HG03039 (cell line): Measurements from ENCODE around the gene ARHGAP1.

Experiments used
- ATAC-seq: cut with Tn5 transposase; IDR thresholded peaks from one replicate; pipeline ENCODE4 v1.9.1; 2021; ENCODE audit warnings: mild to moderate bottlenecking, moderate library complexity; ENCODE audit not compliant: unreplicated experiment

Gene ARHGAP1

GRCh38 chr11:46700241-46701077, at the start of gene ARHGAP1, which contains the start of gene ZNF408:
Gene ARHGAP1, minus strand, starts transcription at chr11:46700619. Its CDS starts 4,512 bp downstream, at chr11:46696107.
Gene ZNF408, plus strand, starts transcription at chr11:46701031. Its CDS starts 17 bp downstream, at chr11:46701048.
- ATAC-seq = peak; percentile 84

- no peak for ATAC-seq
These were observed 46.7 kb upstream of the ARHGAP1 start for GRCh38 chr11:46747150-46747549.

- ATAC-seq = no peak
These were observed 45.6 kb upstream of the ARHGAP1 start for GRCh38 chr11:46745995-46746394.

GRCh38 chr11:46745328-46745727, 44.9 kb upstream of the ARHGAP1 start:
- no peak for ATAC-seq

GRCh38 chr11:46743693-46744339, 43.4 kb upstream of the ARHGAP1 start:
- ATAC-seq = no peak

GRCh38 chr11:46743043-46743442, 42.6 kb upstream of the ARHGAP1 start:
- no peak for ATAC-seq

- ATAC-seq = no peak
These were observed 41.4 kb upstream of the ARHGAP1 start for GRCh38 chr11:46741600-46742484.

GRCh38 chr11:46738887-46739286, 38.5 kb upstream of the ARHGAP1 start:
- no peak for ATAC-seq

- no peak for ATAC-seq
These were observed 37.3 kb upstream of the ARHGAP1 start for GRCh38 chr11:46737699-46738098.

- no peak for ATAC-seq
These were observed 36.2 kb upstream of the ARHGAP1 start for GRCh38 chr11:46736615-46737014.

- no peak for ATAC-seq
These were observed 35.7 kb upstream of the ARHGAP1 start for GRCh38 chr11:46736146-46736545.

- ATAC-seq = no peak
These were observed 32.8 kb upstream of the ARHGAP1 start for GRCh38 chr11:46733234-46733633.

- ATAC-seq = no peak
These were observed 31.1 kb upstream of the ARHGAP1 start for GRCh38 chr11:46731545-46731944.

- no peak for ATAC-seq
These were observed 28.9 kb upstream of the ARHGAP1 start for GRCh38 chr11:46729110-46730027.

- no peak for ATAC-seq
These were observed 28.2 kb upstream of the ARHGAP1 start for GRCh38 chr11:46728659-46729040.

- no peak for ATAC-seq
These were observed 27.7 kb upstream of the ARHGAP1 start for GRCh38 chr11:46727952-46728658.

- ATAC-seq = no peak
These were observed 25.9 kb upstream of the ARHGAP1 start for GRCh38 chr11:46726206-46726862.

- ATAC-seq = no peak
These were observed 25.2 kb upstream of the ARHGAP1 start for GRCh38 chr11:46725338-46726205.
